Neural progenitor cell (in vitro differentiated cells): Measurements from ENCODE around the gene CCDC33. TPM values are rescaled to one million over a fixed set of nuclear protein-coding genes. Genes with fewer than 3 reads are reported as not detected.

Source experiments
- DNase-seq: peaks from one replicate; pipeline ENCODE4 v3.0.0-alpha.2; 2016; ENCODE audit warnings: low spot score
- H2AFZ ChIP-seq: fragments of 200-600 bp; sonication (generic); replicated peaks from 2 replicates; pipeline ENCODE4 v1.6.1; 2016; ENCODE audit warnings: antibody characterized with exemption
- H3F3A ChIP-seq: fragments of 200-600 bp; sonication (generic); 2 replicates; pipeline ENCODE4 v1.6.1; 2016; ENCODE audit warnings: antibody characterized with exemption, low read depth
- H3K27ac ChIP-seq: fragments of 200-600 bp; sonication (generic); 2 replicates; pipeline ENCODE4 v1.5.1; 2016; ENCODE audit warnings: mild to moderate bottlenecking
- H3K27me3 ChIP-seq: fragments of 200-600 bp; sonication (generic); 2 replicates; pipeline ENCODE4 v1.6.1; 2016; ENCODE audit warnings: mild to moderate bottlenecking, moderate library complexity
- H3K36me3 ChIP-seq: fragments of 200-600 bp; sonication (generic); 2 replicates; pipeline ENCODE4 v1.5.1; 2016
- H3K4me1 ChIP-seq: fragments of 200-600 bp; sonication (generic); 2 replicates; pipeline ENCODE4 v1.6.1; 2016; ENCODE audit warnings: mixed run types
- H3K4me2 ChIP-seq: fragments of 200-600 bp; sonication (generic); 2 replicates; pipeline ENCODE4 v1.6.1; 2016
- H3K4me3 ChIP-seq: fragments of 200-600 bp; sonication (generic); 2 replicates; pipeline ENCODE4 v1.5.1; 2016
- H3K79me2 ChIP-seq: fragments of 200-600 bp; sonication (generic); 2 replicates; pipeline ENCODE4 v1.6.1; 2016; ENCODE audit warnings: low read depth
- H3K9ac ChIP-seq: fragments of 200-600 bp; sonication (generic); 2 replicates; pipeline ENCODE4 v1.6.1; 2016
- H3K9me3 ChIP-seq: fragments of 200-600 bp; sonication (generic); 2 replicates; pipeline ENCODE4 v1.5.1; 2016; ENCODE audit warnings: low read depth
- H4K20me1 ChIP-seq: fragments of 200-600 bp; sonication (generic); 2 replicates; pipeline ENCODE4 v1.6.1; 2016; ENCODE audit warnings: low read depth
- H3K27ac Mint-ChIP-seq: 3 replicates; pipeline ENCODE4 v1.8.0; 2021; ENCODE audit warnings: mixed read lengths
- H3K27me3 Mint-ChIP-seq: 2 replicates; pipeline ENCODE4 v1.8.0; 2022; ENCODE audit warnings: low read depth, mild to moderate bottlenecking, inconsistent platforms, moderate library complexity, mixed read lengths; ENCODE audit not compliant: insufficient read depth
- H3K36me3 Mint-ChIP-seq: 3 replicates; pipeline ENCODE4 v1.8.0; 2021; ENCODE audit warnings: mixed read lengths
- H3K4me1 Mint-ChIP-seq: 3 replicates; pipeline ENCODE4 v1.8.0; 2021; ENCODE audit warnings: mixed read lengths
- H3K4me3 Mint-ChIP-seq: 3 replicates; pipeline ENCODE4 v1.8.0; 2021; ENCODE audit warnings: mild to moderate bottlenecking, moderate library complexity, mixed read lengths
- H3K9me3 Mint-ChIP-seq: 3 replicates; pipeline ENCODE4 v1.8.0; 2020; ENCODE audit warnings: mixed read lengths
- CTCF ChIP-seq: fragments of 200-600 bp; sonication (generic); IDR thresholded peaks from 2 replicates; pipeline ENCODE4 v1.5.1; 2017; ENCODE audit warnings: antibody characterized with exemption, mild to moderate bottlenecking
- EZH2 ChIP-seq: fragments of 200-600 bp; sonication (generic); IDR thresholded peaks from 2 replicates; pipeline ENCODE4 v1.6.1; 2017; ENCODE audit warnings: antibody characterized with exemption, mild to moderate bottlenecking, moderate library complexity
- EZH2phosphoT487 ChIP-seq: fragments of 200-600 bp; sonication (generic); IDR thresholded peaks from 2 replicates; pipeline ENCODE4 v1.6.1; 2017; ENCODE audit warnings: antibody characterized with exemption
- total RNA-seq: library from RNA; depleted of rRNA; stranded (reverse); fragments of >200 nt; gene quantifications from 2 replicates; pipeline ENCODE4 v1.2.3, GENCODE V29; 2015; ENCODE audit warnings: low replicate concordance

CCDC33 gene
- total RNA-seq, 1 donor from 2014 or later = not detected

GRCh38 chr15:74270155-74270554, 34.0 kb downstream of the CCDC33 start:
- Histone ChIP-seq H4K20me1 (peaks cover 4% of the 10 kb centered on the region), H3K9me3 (no peaks in the 10 kb centered on the region), H2AFZ (no peak overlapping the region), H3K4me2 (no peak overlapping the region), H3K4me1 (no peaks in the 10 kb centered on the region), H3F3A (no peaks in the 10 kb centered on the region), H3K36me3 (no peaks in the 10 kb centered on the region), H3K79me2 (no peaks in the 10 kb centered on the region), H3K27me3 (no peaks in the 10 kb centered on the region), H3K4me3 (no peak overlapping the region), H3K27ac (no peak overlapping the region), H3K9ac (no peak overlapping the region)
- DNase-seq = no peak
- H3K27me3 Mint-ChIP-seq = peaks cover 15% of the 10 kb centered on the region
- no peaks in the 10 kb centered on the region for H3K9me3 Mint-ChIP-seq
- TF ChIP-seq EZH2 (no peak), EZH2phosphoT487 (no peak), CTCF (no peak)
- H3K36me3 Mint-ChIP-seq = no peaks in the 10 kb centered on the region
- H3K27ac Mint-ChIP-seq = peak overlapping the region; percentile 26
- peaks cover 23% of the 10 kb centered on the region for H3K4me1 Mint-ChIP-seq
- peak overlapping the region; percentile 71 for H3K4me3 Mint-ChIP-seq

GRCh38 chr15:74270854-74271520, 34.9 kb downstream of the CCDC33 start:
- H4K20me1 ChIP-seq = no peaks in the 10 kb centered on the region
- no peaks in the 10 kb centered on the region for H3F3A ChIP-seq
- H3K9ac ChIP-seq = no peak overlapping the region
- no peak overlapping the region for H3K4me3 ChIP-seq
- no peak overlapping the region for H2AFZ ChIP-seq
- no peaks in the 10 kb centered on the region for H3K27me3 ChIP-seq
- Mint-ChIP-seq H3K4me3 (peak overlapping the region; percentile 57), H3K27ac (peak overlapping the region; percentile 81), H3K27me3 (peaks cover 15% of the 10 kb centered on the region), H3K9me3 (no peaks in the 10 kb centered on the region), H3K4me1 (peaks cover 27% of the 10 kb centered on the region), H3K36me3 (no peaks in the 10 kb centered on the region)
- no peak overlapping the region for H3K27ac ChIP-seq
- no peaks in the 10 kb centered on the region for H3K4me1 ChIP-seq
- no peak overlapping the region for H3K4me2 ChIP-seq
- no peaks in the 10 kb centered on the region for H3K9me3 ChIP-seq
- no peak for DNase-seq
- no peaks in the 10 kb centered on the region for H3K36me3 ChIP-seq
- TF ChIP-seq EZH2 = no peak
- no peak for TF ChIP-seq EZH2phosphoT487
- TF ChIP-seq CTCF = no peak
- no peaks in the 10 kb centered on the region for H3K79me2 ChIP-seq

GRCh38 chr15:74272812-74273211, 36.7 kb downstream of the CCDC33 start:
- no peaks in the 10 kb centered on the region for H3K79me2 ChIP-seq
- H3K27ac ChIP-seq = no peak overlapping the region
- TF ChIP-seq CTCF = no peak
- no peak for TF ChIP-seq EZH2phosphoT487
- TF ChIP-seq EZH2 = no peak
- Mint-ChIP-seq H3K36me3 (no peaks in the 10 kb centered on the region), H3K4me1 (peaks cover 36% of the 10 kb centered on the region), H3K9me3 (no peaks in the 10 kb centered on the region), H3K4me3 (no peak overlapping the region), H3K27ac (peak overlapping the region; percentile 30), H3K27me3 (peaks cover 17% of the 10 kb centered on the region)
- H3K9me3 ChIP-seq = no peaks in the 10 kb centered on the region
- no peaks in the 10 kb centered on the region for H3K4me1 ChIP-seq
- no peak overlapping the region for H2AFZ ChIP-seq
- no peaks in the 10 kb centered on the region for H3K27me3 ChIP-seq
- DNase-seq = no peak
- no peak overlapping the region for H3K4me2 ChIP-seq
- no peak overlapping the region for H3K9ac ChIP-seq
- H3K36me3 ChIP-seq = no peaks in the 10 kb centered on the region
- no peaks in the 10 kb centered on the region for H4K20me1 ChIP-seq
- H3F3A ChIP-seq = no peaks in the 10 kb centered on the region
- H3K4me3 ChIP-seq = no peak overlapping the region
